SK-N-SH (cell line): ENCODE results near the gene FOXP1.

Experiments used
- POLR2AphosphoS5 ChIP-seq: IDR thresholded peaks from 2 replicates; pipeline ENCODE4 v1.6.1; 2012; ENCODE audit warnings: low read depth, low read length
- TF ChIP-seq, protein P1 (sequence below): IDR thresholded peaks from 2 replicates; pipeline ENCODE4 v1.6.1; 2012; ENCODE audit warnings: mild to moderate bottlenecking, low read depth, low read length, moderate library complexity
- TF ChIP-seq, protein P2 (sequence below): fragments of 200-600 bp; sonication (generic); IDR thresholded peaks from 2 replicates; pipeline ENCODE4 v1.6.1; 2017; ENCODE audit warnings: antibody characterized with exemption, mild to moderate bottlenecking, moderate library complexity

DNA sequence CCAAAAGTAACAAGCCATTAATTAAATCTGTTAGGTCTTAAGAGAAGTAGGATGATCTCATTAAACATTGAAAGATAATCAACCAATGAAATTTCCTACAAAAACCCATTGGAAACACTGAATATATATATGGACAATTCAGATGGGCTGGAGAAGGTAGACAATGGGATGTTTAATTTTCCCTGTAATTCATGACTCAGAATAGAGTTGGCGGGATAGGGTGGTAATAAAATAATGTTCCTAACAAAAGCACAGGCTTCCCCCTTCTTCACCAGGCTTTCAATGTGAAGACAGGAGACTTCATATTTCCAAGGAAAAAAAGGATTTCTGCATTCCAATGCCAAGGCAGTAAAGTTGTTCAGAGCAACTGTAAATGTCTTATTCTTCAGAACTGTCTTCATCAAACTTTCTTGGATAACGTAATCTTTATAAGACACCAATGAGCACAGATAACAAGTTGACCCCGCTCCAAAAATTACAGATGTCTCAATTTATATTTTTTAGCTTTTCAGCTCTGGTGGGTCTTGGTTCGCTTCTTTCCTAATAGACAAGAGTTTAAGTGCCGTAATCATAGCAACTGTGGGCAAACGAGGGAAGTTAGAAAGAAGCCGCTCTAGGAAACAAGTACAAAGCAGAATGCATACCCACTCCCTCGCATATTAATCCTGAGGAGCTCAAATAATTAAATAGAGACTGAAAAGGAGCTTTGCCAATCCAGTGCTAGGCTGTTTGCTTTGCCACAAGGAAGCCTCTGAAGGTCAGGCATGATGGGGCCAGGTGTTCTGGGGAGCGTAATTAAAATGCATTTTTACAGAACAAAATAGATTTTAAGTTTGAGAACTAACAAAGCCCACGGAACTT is 377.0 kb downstream of the FOXP1 start:
- TF ChIP-seq POLR2AphosphoS5, result no peak
- TF ChIP-seq, protein P1, sequence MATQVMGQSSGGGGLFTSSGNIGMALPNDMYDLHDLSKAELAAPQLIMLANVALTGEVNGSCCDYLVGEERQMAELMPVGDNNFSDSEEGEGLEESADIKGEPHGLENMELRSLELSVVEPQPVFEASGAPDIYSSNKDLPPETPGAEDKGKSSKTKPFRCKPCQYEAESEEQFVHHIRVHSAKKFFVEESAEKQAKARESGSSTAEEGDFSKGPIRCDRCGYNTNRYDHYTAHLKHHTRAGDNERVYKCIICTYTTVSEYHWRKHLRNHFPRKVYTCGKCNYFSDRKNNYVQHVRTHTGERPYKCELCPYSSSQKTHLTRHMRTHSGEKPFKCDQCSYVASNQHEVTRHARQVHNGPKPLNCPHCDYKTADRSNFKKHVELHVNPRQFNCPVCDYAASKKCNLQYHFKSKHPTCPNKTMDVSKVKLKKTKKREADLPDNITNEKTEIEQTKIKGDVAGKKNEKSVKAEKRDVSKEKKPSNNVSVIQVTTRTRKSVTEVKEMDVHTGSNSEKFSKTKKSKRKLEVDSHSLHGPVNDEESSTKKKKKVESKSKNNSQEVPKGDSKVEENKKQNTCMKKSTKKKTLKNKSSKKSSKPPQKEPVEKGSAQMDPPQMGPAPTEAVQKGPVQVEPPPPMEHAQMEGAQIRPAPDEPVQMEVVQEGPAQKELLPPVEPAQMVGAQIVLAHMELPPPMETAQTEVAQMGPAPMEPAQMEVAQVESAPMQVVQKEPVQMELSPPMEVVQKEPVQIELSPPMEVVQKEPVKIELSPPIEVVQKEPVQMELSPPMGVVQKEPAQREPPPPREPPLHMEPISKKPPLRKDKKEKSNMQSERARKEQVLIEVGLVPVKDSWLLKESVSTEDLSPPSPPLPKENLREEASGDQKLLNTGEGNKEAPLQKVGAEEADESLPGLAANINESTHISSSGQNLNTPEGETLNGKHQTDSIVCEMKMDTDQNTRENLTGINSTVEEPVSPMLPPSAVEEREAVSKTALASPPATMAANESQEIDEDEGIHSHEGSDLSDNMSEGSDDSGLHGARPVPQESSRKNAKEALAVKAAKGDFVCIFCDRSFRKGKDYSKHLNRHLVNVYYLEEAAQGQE, result no peak
- TF ChIP-seq, protein P2, sequence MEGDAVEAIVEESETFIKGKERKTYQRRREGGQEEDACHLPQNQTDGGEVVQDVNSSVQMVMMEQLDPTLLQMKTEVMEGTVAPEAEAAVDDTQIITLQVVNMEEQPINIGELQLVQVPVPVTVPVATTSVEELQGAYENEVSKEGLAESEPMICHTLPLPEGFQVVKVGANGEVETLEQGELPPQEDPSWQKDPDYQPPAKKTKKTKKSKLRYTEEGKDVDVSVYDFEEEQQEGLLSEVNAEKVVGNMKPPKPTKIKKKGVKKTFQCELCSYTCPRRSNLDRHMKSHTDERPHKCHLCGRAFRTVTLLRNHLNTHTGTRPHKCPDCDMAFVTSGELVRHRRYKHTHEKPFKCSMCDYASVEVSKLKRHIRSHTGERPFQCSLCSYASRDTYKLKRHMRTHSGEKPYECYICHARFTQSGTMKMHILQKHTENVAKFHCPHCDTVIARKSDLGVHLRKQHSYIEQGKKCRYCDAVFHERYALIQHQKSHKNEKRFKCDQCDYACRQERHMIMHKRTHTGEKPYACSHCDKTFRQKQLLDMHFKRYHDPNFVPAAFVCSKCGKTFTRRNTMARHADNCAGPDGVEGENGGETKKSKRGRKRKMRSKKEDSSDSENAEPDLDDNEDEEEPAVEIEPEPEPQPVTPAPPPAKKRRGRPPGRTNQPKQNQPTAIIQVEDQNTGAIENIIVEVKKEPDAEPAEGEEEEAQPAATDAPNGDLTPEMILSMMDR, result no peak
